Tibial nerve (tissue), 3 donors: Measurements from ENCODE around the gene GHRH.

ENCODE experiments used
- CTCF ChIP-seq, 5 experiments: fragments of 200-600 bp in 3 of 5; fragments of 450-650 bp in 2 of 5; sonication (generic) in 3 of 5; IDR thresholded peaks; one replicate each; pipeline ENCODE4 v1.5.1; 2016 to 2019; ENCODE audit warnings: antibody characterized with exemption in 5 of 5, mild to moderate bottlenecking in 3 of 5, moderate library complexity in 2 of 5
- POLR2A ChIP-seq, 2 donors: fragments of 450-650 bp; IDR thresholded peaks; one replicate each; pipeline ENCODE4 v1.6.1; 2017; ENCODE audit warnings: antibody characterized with exemption in 2 of 2, mild to moderate bottlenecking in 2 of 2, moderate library complexity in 2 of 2

GRCh38 chr20:37274851-37275524 is 13.4 kb upstream of the GHRH start:
- no peak for TF ChIP-seq CTCF (IDR thresholded peaks at IDR 0.05)
- TF ChIP-seq POLR2A (IDR thresholded peaks at IDR 0.05), result no peak
